Measurements from ENCODE around the gene ATP1A3. TPM values are rescaled to one million over a fixed set of nuclear protein-coding genes. Genes with fewer than 3 reads are reported as not detected.

Gene ATP1A3
- polyA plus RNA-seq, 1 donor from 2014 or later = 36.2 TPM

DNA sequence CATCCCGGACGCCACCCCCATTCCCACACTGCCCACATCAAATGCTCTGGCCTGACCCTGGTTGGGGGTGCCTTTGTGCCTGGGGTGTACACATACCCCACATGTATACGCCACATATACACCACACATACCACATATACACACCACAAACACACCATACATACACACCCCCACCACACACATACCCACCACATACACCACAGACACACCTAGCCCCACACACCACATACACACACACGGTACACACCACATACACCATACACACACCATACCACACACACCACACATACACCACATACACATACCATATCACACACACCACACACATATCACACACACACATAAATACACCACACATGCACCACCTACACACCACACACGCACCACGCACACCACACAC lies 75.9 kb downstream of the ATP1A3 start:
- no peaks in the 10 kb centered on the region for H4K20me1 ChIP-seq (ENCODE audit: insufficient read depth)
- no peaks in the 10 kb centered on the region for H3K36me3 ChIP-seq (ENCODE audit: insufficient read depth, low read length)
- no peak overlapping the region for H3K4me3 ChIP-seq (ENCODE audit: low read length)
- TF ChIP-seq SMC3 (conservative IDR thresholded peaks at IDR 0.05; ENCODE audit: poor library complexity) (no peak), MXI1 (conservative IDR thresholded peaks at IDR 0.05; ENCODE audit: poor library complexity, severe bottlenecking) (no peak), REST (IDR thresholded peaks at IDR 0.05; ENCODE audit: borderline replicate concordance) (no peak)
- no peak overlapping the region for H3K9ac ChIP-seq (ENCODE audit: low read length)
- H3F3A ChIP-seq (ENCODE audit: insufficient read depth, low read length, poor library complexity, severe bottlenecking) = no peaks in the 10 kb centered on the region
- no peak overlapping the region for H3K27ac ChIP-seq (ENCODE audit: low read length)
- no peak overlapping the region for H3K4me2 ChIP-seq (ENCODE audit: low read length)
- H2AFZ ChIP-seq (ENCODE audit: low read depth, low read length) = no peak overlapping the region
- peaks cover 87% of the 10 kb centered on the region for H3K27me3 ChIP-seq (ENCODE audit: insufficient read depth, low read depth, low read length)
- H3K9me2 ChIP-seq (ENCODE audit: insufficient read depth, low read length) = no peaks in the 10 kb centered on the region
- H3K9me3 ChIP-seq (ENCODE audit: low read length) = no peaks in the 10 kb centered on the region
- no peaks in the 10 kb centered on the region for H3K79me2 ChIP-seq (replicated peaks; ENCODE audit: insufficient read depth, low read length)

DNA sequence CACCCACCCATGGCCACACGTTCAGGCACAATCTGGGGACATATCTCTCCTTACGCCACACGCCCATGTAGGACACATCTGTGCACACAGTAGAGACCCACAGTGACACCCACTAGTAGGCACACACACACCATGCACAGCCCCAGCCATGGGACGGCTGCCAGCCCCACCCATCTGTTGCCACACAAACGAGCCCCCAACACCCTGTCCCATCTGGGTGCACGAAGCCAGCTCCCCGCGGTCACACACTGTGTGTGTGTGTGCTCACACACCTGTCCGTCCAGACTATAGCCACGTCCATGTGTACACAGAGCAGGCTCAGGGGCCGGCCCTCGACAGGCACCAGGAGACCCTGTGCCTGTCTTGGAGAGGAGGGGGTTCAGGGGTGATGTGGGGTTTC lies 76.4 kb downstream of the ATP1A3 start:
- H3K79me2 ChIP-seq (replicated peaks; ENCODE audit: insufficient read depth, low read length) = no peaks in the 10 kb centered on the region
- no peak overlapping the region for H2AFZ ChIP-seq (ENCODE audit: low read depth, low read length)
- no peaks in the 10 kb centered on the region for H3K9me3 ChIP-seq (ENCODE audit: low read length)
- no peaks in the 10 kb centered on the region for H3F3A ChIP-seq (ENCODE audit: insufficient read depth, low read length, poor library complexity, severe bottlenecking)
- no peak overlapping the region for H3K9ac ChIP-seq (ENCODE audit: low read length)
- TF ChIP-seq EP300 (conservative IDR thresholded peaks at IDR 0.05; ENCODE audit: poor library complexity, severe bottlenecking) (no peak), REST (IDR thresholded peaks at IDR 0.05; ENCODE audit: borderline replicate concordance) (no peak), SMC3 (conservative IDR thresholded peaks at IDR 0.05; ENCODE audit: poor library complexity) (no peak), EZH2 (IDR thresholded peaks at IDR 0.05; ENCODE audit: borderline replicate concordance, insufficient read depth, low read length, poor library complexity, severe bottlenecking) (no peak), CTCF (IDR thresholded peaks at IDR 0.05; ENCODE audit: poor library complexity, severe bottlenecking) (no peak), POLR2AphosphoS5 (IDR thresholded peaks at IDR 0.05) (no peak), MXI1 (conservative IDR thresholded peaks at IDR 0.05; ENCODE audit: poor library complexity, severe bottlenecking) (no peak), TAF1 (IDR thresholded peaks at IDR 0.05; ENCODE audit: low read depth) (no peak), RAD21 (conservative IDR thresholded peaks at IDR 0.05) (no peak)
- H3K27ac ChIP-seq (ENCODE audit: low read length) = no peak overlapping the region
- no peaks in the 10 kb centered on the region for H3K9me2 ChIP-seq (ENCODE audit: insufficient read depth, low read length)
- no peaks in the 10 kb centered on the region for H4K20me1 ChIP-seq (ENCODE audit: insufficient read depth)
- H3K27me3 ChIP-seq (ENCODE audit: insufficient read depth, low read depth, low read length) = peaks cover 86% of the 10 kb centered on the region
- H3K4me3 ChIP-seq (ENCODE audit: low read length) = no peak overlapping the region
- no peaks in the 10 kb centered on the region for H3K36me3 ChIP-seq (ENCODE audit: insufficient read depth, low read length)
- H3K4me2 ChIP-seq (ENCODE audit: low read length) = no peak overlapping the region

Other genes starting within 250 kb of the ATP1A3 start
- gene CEACAM6, start 238.7 kb downstream of the ATP1A3 start, polyA plus RNA-seq = not detected in 2 replicates
- not detected in 2 replicates for gene CEACAM3, start 197.6 kb downstream of the ATP1A3 start, polyA plus RNA-seq
- not detected in 2 replicates for gene LYPD4, start 149.5 kb downstream of the ATP1A3 start, polyA plus RNA-seq
- gene DMRTC2, start 149.2 kb downstream of the ATP1A3 start, polyA plus RNA-seq = not detected in 2 replicates
- gene RPS19, start 134.0 kb downstream of the ATP1A3 start, polyA plus RNA-seq = 783 and 1,001 TPM in 2 replicates
- gene CD79A, start 117.0 kb downstream of the ATP1A3 start, polyA plus RNA-seq = 0.40 TPM in 1 of 2 replicates, not detected in the other
- 12.0 and 13.6 TPM in 2 replicates for gene ARHGEF1, start 111.0 kb downstream of the ATP1A3 start, polyA plus RNA-seq
- 0.31 and 0.52 TPM in 2 replicates for gene ERFL, start 65.8 kb downstream of the ATP1A3 start, polyA plus RNA-seq
- gene RABAC1, start 34.9 kb downstream of the ATP1A3 start, polyA plus RNA-seq = 279 and 290 TPM in 2 replicates
- gene GRIK5, start 76.0 kb upstream of the ATP1A3 start, polyA plus RNA-seq = 22.4 and 28.3 TPM in 2 replicates
- 7.0 and 11.0 TPM in 2 replicates for gene ZNF574, start 81.9 kb upstream of the ATP1A3 start, polyA plus RNA-seq
- 7.7 and 12.4 TPM in 2 replicates for gene POU2F2, start 138.2 kb upstream of the ATP1A3 start, polyA plus RNA-seq
- 69.9 and 72.8 TPM in 2 replicates for gene DEDD2, start 223.4 kb upstream of the ATP1A3 start, polyA plus RNA-seq
- gene ZNF526, start 226.1 kb upstream of the ATP1A3 start, polyA plus RNA-seq = 2.1 TPM in 2 replicates
- gene GSK3A, start 248.4 kb upstream of the ATP1A3 start, polyA plus RNA-seq = 25.2 and 25.8 TPM in 2 replicates